SK-N-SH treated with all-trans-retinoic acid at 6 μM for 48 hours (cell line): ENCODE measurements around the gene STIMATE.

ENCODE experiments used
- ATAC-seq: fragments of 200-7000 bp; cut with Tn5 transposase; 3 replicates; pipeline ENCODE4 v1.9.1; 2020; ENCODE audit warnings: mild to moderate bottlenecking, moderate library complexity
- BACH2 ChIP-seq: fragments of 250-450 bp; sonication (Bioruptor Pico); IDR thresholded peaks from 2 replicates; pipeline ENCODE4 v1.9.0; 2021; ENCODE audit warnings: mild to moderate bottlenecking, borderline replicate concordance
- CREB5 ChIP-seq: fragments of 250-450 bp; sonication (Bioruptor Pico); IDR thresholded peaks from 2 replicates; pipeline ENCODE4 v1.5.1; 2020; ENCODE audit warnings: low read depth, mild to moderate bottlenecking, moderate library complexity
- GLIS3 ChIP-seq: fragments of 250-450 bp; sonication (Bioruptor Pico); IDR thresholded peaks from 2 replicates; pipeline ENCODE4 v1.5.0; 2020; ENCODE audit warnings: mild to moderate bottlenecking, moderate library complexity
- ISL1 ChIP-seq: fragments of 250-450 bp; sonication (Bioruptor Pico); IDR thresholded peaks from 2 replicates; pipeline ENCODE4 v2.1.2; 2022; ENCODE audit warnings: mild to moderate bottlenecking, moderate library complexity
- OSR1 ChIP-seq: fragments of 250-450 bp; sonication (Bioruptor Pico); IDR thresholded peaks from 2 replicates; pipeline ENCODE4 v1.8.0; 2022; ENCODE audit warnings: moderate library complexity, mild to moderate bottlenecking, inconsistent platforms
- PATZ1 ChIP-seq: fragments of 250-450 bp; sonication (Bioruptor Pico); IDR thresholded peaks from 2 replicates; pipeline ENCODE4 v1.8.0; 2020; ENCODE audit warnings: mild to moderate bottlenecking, moderate library complexity, borderline replicate concordance
- POU6F1 ChIP-seq: fragments of 250-450 bp; sonication (Bioruptor Pico); IDR thresholded peaks from 2 replicates; pipeline ENCODE4 v1.8.0; 2021; ENCODE audit warnings: low read depth, mild to moderate bottlenecking, moderate library complexity, borderline replicate concordance
- PPARA ChIP-seq: fragments of 250-450 bp; sonication (Bioruptor Pico); IDR thresholded peaks from 2 replicates; pipeline ENCODE4 v1.5.0; 2020; ENCODE audit warnings: mild to moderate bottlenecking, borderline replicate concordance
- RARB ChIP-seq: fragments of 250-450 bp; sonication (Bioruptor Pico); IDR thresholded peaks from 2 replicates; pipeline ENCODE4 v1.8.0; 2021; ENCODE audit warnings: mild to moderate bottlenecking, moderate library complexity
- SNAI2 ChIP-seq: fragments of 250-450 bp; sonication (Bioruptor Pico); IDR thresholded peaks from 2 replicates; pipeline ENCODE4 v1.5.0; 2020; ENCODE audit warnings: mild to moderate bottlenecking, moderate library complexity
- TCF4 ChIP-seq: fragments of 250-450 bp; sonication (Bioruptor Pico); IDR thresholded peaks from 2 replicates; pipeline ENCODE4 v1.8.0; 2021; ENCODE audit warnings: mild to moderate bottlenecking, moderate library complexity, borderline replicate concordance
- ZC3H10 ChIP-seq: fragments of 250-450 bp; sonication (Bioruptor Pico); IDR thresholded peaks from 2 replicates; pipeline ENCODE4 v1.5.1; 2021; ENCODE audit warnings: mild to moderate bottlenecking, moderate library complexity
- ZFP30 ChIP-seq: fragments of 450-650 bp; formaldehyde crosslinking; IDR thresholded peaks from 2 replicates; pipeline ENCODE4 v1.5.0; 2022; ENCODE audit warnings: mild to moderate bottlenecking, moderate library complexity
- ZNF565 ChIP-seq: fragments of 450-650 bp; formaldehyde crosslinking; conservative IDR thresholded peaks from 2 replicates; pipeline ENCODE4 v1.5.0; 2020; ENCODE audit warnings: low read depth, mild to moderate bottlenecking, moderate library complexity
- ZNF70 ChIP-seq: fragments of 450-650 bp; formaldehyde crosslinking; IDR thresholded peaks from 2 replicates; pipeline ENCODE4 v1.5.0; 2020; ENCODE audit warnings: mild to moderate bottlenecking, moderate library complexity
- ZNF8 ChIP-seq: fragments of 450-650 bp; formaldehyde crosslinking; IDR thresholded peaks from 2 replicates; pipeline ENCODE4 v1.5.0; 2020; ENCODE audit warnings: mild to moderate bottlenecking, moderate library complexity
- TF ChIP-seq, protein P1 (sequence below): fragments of 250-450 bp; sonication (Bioruptor Pico); IDR thresholded peaks from 2 replicates; pipeline ENCODE4 v1.5.0; 2020; ENCODE audit warnings: mild to moderate bottlenecking, moderate library complexity
- TF ChIP-seq, protein P2 (sequence below): fragments of 250-450 bp; sonication (Bioruptor Pico); IDR thresholded peaks from 2 replicates; pipeline ENCODE4 v1.5.1; 2021; ENCODE audit warnings: mild to moderate bottlenecking, moderate library complexity

The STIMATE gene

GRCh38 chr3:52789746-52790040, 107.7 kb downstream of the STIMATE start:
- TF ChIP-seq ZNF565 (CRISPR knock-in tag): no peak
- TF ChIP-seq GLIS3: no peak
- TF ChIP-seq PATZ1 (CRISPR knock-in tag): no peak
- no peak for TF ChIP-seq ZFP30
- no peak for TF ChIP-seq ZNF8 (CRISPR knock-in tag)
- TF ChIP-seq BACH2 (CRISPR knock-in tag): no peak
- TF ChIP-seq PPARA (CRISPR knock-in tag): no peak
- TF ChIP-seq OSR1 (CRISPR knock-in tag): no peak
- TF ChIP-seq CREB5 (CRISPR knock-in tag): no peak
- TF ChIP-seq, protein P1, sequence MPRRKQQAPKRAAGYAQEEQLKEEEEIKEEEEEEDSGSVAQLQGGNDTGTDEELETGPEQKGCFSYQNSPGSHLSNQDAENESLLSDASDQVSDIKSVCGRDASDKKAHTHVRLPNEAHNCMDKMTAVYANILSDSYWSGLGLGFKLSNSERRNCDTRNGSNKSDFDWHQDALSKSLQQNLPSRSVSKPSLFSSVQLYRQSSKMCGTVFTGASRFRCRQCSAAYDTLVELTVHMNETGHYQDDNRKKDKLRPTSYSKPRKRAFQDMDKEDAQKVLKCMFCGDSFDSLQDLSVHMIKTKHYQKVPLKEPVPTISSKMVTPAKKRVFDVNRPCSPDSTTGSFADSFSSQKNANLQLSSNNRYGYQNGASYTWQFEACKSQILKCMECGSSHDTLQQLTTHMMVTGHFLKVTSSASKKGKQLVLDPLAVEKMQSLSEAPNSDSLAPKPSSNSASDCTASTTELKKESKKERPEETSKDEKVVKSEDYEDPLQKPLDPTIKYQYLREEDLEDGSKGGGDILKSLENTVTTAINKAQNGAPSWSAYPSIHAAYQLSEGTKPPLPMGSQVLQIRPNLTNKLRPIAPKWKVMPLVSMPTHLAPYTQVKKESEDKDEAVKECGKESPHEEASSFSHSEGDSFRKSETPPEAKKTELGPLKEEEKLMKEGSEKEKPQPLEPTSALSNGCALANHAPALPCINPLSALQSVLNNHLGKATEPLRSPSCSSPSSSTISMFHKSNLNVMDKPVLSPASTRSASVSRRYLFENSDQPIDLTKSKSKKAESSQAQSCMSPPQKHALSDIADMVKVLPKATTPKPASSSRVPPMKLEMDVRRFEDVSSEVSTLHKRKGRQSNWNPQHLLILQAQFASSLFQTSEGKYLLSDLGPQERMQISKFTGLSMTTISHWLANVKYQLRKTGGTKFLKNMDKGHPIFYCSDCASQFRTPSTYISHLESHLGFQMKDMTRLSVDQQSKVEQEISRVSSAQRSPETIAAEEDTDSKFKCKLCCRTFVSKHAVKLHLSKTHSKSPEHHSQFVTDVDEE (CRISPR knock-in tag): no peak
- no peak for TF ChIP-seq RARB (CRISPR knock-in tag)
- TF ChIP-seq ZNF70 (CRISPR knock-in tag): no peak
- TF ChIP-seq SNAI2 (CRISPR knock-in tag): no peak
- no peak for TF ChIP-seq POU6F1 (CRISPR knock-in tag)
- no peak for TF ChIP-seq ISL1 (CRISPR knock-in tag)
- ATAC-seq: no peak

DNA sequence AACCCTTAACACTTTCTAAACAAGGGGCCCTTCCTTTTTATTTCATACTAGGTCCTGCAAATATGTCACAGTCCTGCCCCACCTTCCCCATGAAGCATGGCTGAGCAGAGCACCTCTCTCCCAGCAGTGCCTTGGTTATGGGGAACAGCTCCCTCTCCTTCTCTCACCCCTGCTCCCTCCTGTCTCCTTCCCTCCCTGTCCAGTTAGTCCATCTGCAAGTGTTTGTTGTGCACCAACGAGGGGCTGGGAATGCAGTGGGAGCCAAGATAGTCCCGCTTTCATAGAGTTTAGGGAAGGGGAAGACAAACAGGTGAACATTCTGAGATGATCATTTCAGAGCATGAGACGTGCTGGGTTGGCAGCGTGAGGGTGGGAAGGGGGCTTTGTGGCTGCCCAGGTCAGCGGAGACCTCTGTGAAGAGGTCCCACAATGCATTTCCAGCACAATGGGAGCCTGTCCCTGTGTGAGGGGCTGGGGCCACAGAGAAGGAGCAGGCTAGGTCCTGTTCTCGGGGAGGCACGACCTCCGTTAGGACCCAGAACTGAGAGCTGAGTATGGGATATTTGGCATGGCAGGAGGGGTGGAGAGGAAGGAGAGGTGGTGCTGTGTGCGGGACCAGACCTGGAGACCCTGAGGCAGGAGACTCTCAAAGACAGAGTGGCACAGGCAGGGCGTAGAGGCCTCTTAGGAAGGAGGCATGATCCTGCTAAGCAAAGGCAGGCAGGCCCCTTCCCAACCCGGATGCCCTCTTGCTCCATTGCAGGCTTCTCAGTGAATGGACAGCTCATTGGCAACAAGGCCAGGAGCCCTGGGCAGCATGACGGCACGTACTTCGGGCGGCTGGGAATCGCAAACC, 108.2 kb downstream of the STIMATE start:
- TF ChIP-seq PPARA (CRISPR knock-in tag) (no peak), ZC3H10 (no peak)
- TF ChIP-seq, protein P1 (CRISPR knock-in tag): no peak
- no peak for ATAC-seq

GRCh38 chr3:52787672-52788625, 109.4 kb downstream of the STIMATE start:
- ATAC-seq: no peak
- TF ChIP-seq GLIS3: no peak
- no peak for TF ChIP-seq TCF4 (CRISPR knock-in tag)
- no peak for TF ChIP-seq CREB5 (CRISPR knock-in tag)
- TF ChIP-seq, protein P2, sequence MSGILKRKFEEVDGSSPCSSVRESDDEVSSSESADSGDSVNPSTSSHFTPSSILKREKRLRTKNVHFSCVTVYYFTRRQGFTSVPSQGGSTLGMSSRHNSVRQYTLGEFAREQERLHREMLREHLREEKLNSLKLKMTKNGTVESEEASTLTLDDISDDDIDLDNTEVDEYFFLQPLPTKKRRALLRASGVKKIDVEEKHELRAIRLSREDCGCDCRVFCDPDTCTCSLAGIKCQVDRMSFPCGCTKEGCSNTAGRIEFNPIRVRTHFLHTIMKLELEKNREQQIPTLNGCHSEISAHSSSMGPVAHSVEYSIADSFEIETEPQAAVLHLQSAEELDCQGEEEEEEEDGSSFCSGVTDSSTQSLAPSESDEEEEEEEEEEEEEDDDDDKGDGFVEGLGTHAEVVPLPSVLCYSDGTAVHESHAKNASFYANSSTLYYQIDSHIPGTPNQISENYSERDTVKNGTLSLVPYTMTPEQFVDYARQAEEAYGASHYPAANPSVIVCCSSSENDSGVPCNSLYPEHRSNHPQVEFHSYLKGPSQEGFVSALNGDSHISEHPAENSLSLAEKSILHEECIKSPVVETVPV: no peak
- no peak for TF ChIP-seq ZNF565 (CRISPR knock-in tag)
- TF ChIP-seq SNAI2 (CRISPR knock-in tag): no peak
- no peak for TF ChIP-seq BACH2 (CRISPR knock-in tag)
- no peak for TF ChIP-seq POU6F1 (CRISPR knock-in tag)
